HG03432 (cell line): ENCODE results near the gene NAV2.

Experiments used
- ATAC-seq: cut with Tn5 transposase; IDR thresholded peaks from one replicate; pipeline ENCODE4 v1.9.1; 2021; ENCODE audit warnings: mild to moderate bottlenecking, moderate library complexity; ENCODE audit not compliant: unreplicated experiment

NAV2 gene

GRCh38 chr11:19774817-19775580, 62.4 kb downstream of the NAV2 start:
- no peak for ATAC-seq

- no peak for ATAC-seq
Measured at GRCh38 chr11:19775622-19776021, 63.0 kb downstream of the NAV2 start.

GRCh38 chr11:19777039-19777376, 64.4 kb downstream of the NAV2 start:
- peak; percentile 28 for ATAC-seq

- peak; percentile 85 for ATAC-seq
Measured at GRCh38 chr11:19777377-19778102, 64.9 kb downstream of the NAV2 start.

- no peak for ATAC-seq
Measured at GRCh38 chr11:19779740-19780139, 67.1 kb downstream of the NAV2 start.

- no peak for ATAC-seq
Measured at GRCh38 chr11:19781351-19781750, 68.7 kb downstream of the NAV2 start.

GRCh38 chr11:19785265-19785664, 72.6 kb downstream of the NAV2 start:
- no peak for ATAC-seq

GRCh38 chr11:19786644-19787043, 74.0 kb downstream of the NAV2 start:
- no peak for ATAC-seq

- no peak for ATAC-seq
Measured at GRCh38 chr11:19788435-19788834, 75.8 kb downstream of the NAV2 start.

GRCh38 chr11:19789245-19789644, 76.6 kb downstream of the NAV2 start:
- no peak for ATAC-seq

- no peak for ATAC-seq
Measured at GRCh38 chr11:19789835-19790710, 77.4 kb downstream of the NAV2 start.

- ATAC-seq, result peak; percentile 80
Measured at GRCh38 chr11:19790831-19791552, 78.4 kb downstream of the NAV2 start.

- no peak for ATAC-seq
Measured at GRCh38 chr11:19792510-19792909, 79.9 kb downstream of the NAV2 start.

GRCh38 chr11:19793326-19793725, 80.7 kb downstream of the NAV2 start:
- ATAC-seq, result no peak

GRCh38 chr11:19794161-19794560, 81.5 kb downstream of the NAV2 start:
- no peak for ATAC-seq

GRCh38 chr11:19795082-19795481, 82.4 kb downstream of the NAV2 start:
- no peak for ATAC-seq

- no peak for ATAC-seq
Measured at GRCh38 chr11:19800162-19800561, 87.5 kb downstream of the NAV2 start.

GRCh38 chr11:19800714-19801519, 88.3 kb downstream of the NAV2 start:
- ATAC-seq, result no peak

GRCh38 chr11:19802773-19803293, 90.2 kb downstream of the NAV2 start:
- no peak for ATAC-seq

- ATAC-seq, result no peak
Measured at GRCh38 chr11:19803506-19803998, 90.9 kb downstream of the NAV2 start.
